Activated CD4-positive, alpha-beta T cell treated with anti-CD3 and anti-CD28 coated beads for 4 hours (primary cell): ENCODE results near the gene INTS2.

Experiments
- DNase-seq, 2 donors: peaks; one replicate each; pipeline ENCODE4 v3.0.0-alpha.2; 2020

The INTS2 gene

DNA sequence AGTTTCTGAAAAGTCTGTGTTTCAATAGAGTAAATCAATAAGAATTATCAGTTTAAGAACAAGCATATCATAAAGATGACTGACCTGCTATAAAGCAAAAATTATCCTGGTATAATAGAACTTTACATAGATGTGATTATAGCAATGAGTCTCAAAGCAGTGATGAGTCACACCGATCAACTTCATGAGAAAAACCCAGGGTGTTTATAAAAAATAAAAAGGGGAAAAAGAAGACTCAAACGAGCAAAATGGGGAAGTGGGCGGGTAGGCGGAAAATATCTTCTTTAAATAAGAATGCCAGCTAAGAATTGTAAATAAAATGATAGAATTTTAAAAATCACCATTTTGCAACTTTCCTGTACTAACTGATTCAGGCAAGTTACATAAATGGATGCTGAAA is 111.2 kb downstream of the INTS2 start:
- no peak for DNase-seq

DNA sequence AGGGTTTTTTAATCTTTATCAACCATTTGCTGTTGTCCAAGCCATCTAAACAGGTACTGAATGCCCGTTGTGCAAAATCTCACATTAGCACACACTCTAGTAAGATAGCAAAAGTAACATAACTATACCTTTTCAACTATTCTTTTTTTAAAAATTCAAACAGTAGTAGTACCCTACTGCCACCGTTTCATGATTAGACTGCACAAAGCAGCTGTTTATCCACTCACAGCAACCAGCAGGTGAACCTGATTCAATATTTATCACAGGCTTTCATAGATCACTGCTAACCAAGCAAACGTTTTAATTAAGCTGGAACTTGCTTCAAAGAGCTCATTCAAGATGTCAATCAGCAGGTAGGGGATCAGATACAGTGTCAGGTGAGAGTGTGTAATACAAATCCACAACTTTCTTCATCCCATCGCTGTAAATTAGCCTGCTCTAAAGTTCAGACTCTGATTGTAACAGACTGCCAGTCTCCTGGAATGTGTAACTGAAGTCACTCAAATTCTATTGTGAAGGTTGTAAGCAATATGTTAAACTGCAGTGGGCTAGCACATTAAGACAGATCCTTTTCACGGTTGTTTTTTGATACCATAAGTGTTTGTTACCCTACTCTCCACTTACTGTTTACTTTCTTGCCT is 111.8 kb downstream of the INTS2 start:
- no peak for DNase-seq
